Measurements from ENCODE around the gene PRMT9.

PRMT9 gene

GRCh38 chr4:147683717-147684700, at the start of gene PRMT9:
PRMT9 (minus strand) TSS chr4:147684163; CDS start chr4:147683987, 176 bp downstream.
- peak; percentile 82 for DNase-seq

- DNase-seq, result peak; percentile 28
Measured at GRCh38 chr4:147732518-147733235, 48.7 kb upstream of the PRMT9 start.

- DNase-seq, result peak; percentile 32
Measured at GRCh38 chr4:147731580-147732517, 47.9 kb upstream of the PRMT9 start, which contains the start of gene ARHGAP10. ARHGAP10 (plus strand) TSS chr4:147732088; CDS start chr4:147732302, 214 bp downstream.

GRCh38 chr4:147730333-147730732, 46.4 kb upstream of the PRMT9 start:
- DNase-seq, result no peak

- DNase-seq, result no peak
Measured at GRCh38 chr4:147727476-147728028, 43.6 kb upstream of the PRMT9 start.

GRCh38 chr4:147725673-147726072, 41.7 kb upstream of the PRMT9 start:
- DNase-seq, result no peak

GRCh38 chr4:147724468-147725201, 40.7 kb upstream of the PRMT9 start:
- DNase-seq, result no peak

GRCh38 chr4:147723326-147723725, 39.4 kb upstream of the PRMT9 start:
- DNase-seq, result no peak

- no peak for DNase-seq
Measured at GRCh38 chr4:147717878-147718277, 33.9 kb upstream of the PRMT9 start.

GRCh38 chr4:147714575-147715401, 30.8 kb upstream of the PRMT9 start:
- no peak for DNase-seq

- DNase-seq, result no peak
Measured at GRCh38 chr4:147709999-147710398, 26.0 kb upstream of the PRMT9 start.

- peak; percentile 42 for DNase-seq
Measured at GRCh38 chr4:147707892-147708672, 24.1 kb upstream of the PRMT9 start.

GRCh38 chr4:147704846-147705245, 20.9 kb upstream of the PRMT9 start:
- no peak for DNase-seq

GRCh38 chr4:147696866-147697265, 12.9 kb upstream of the PRMT9 start:
- no peak for DNase-seq

GRCh38 chr4:147693218-147693617, 9.3 kb upstream of the PRMT9 start:
- no peak for DNase-seq

GRCh38 chr4:147691820-147692219, 7.9 kb upstream of the PRMT9 start:
- no peak for DNase-seq

- no peak for DNase-seq
Measured at GRCh38 chr4:147689067-147689466, 5.1 kb upstream of the PRMT9 start.

GRCh38 chr4:147683188-147683591, 773 bp downstream of the PRMT9 start:
- peak; percentile 27 for DNase-seq

GRCh38 chr4:147682755-147683154, 1.2 kb downstream of the PRMT9 start:
- no peak for DNase-seq
